ENCODE data around the gene ZDBF2. TPM values are rescaled to one million over a fixed set of nuclear protein-coding genes. Genes with fewer than 3 reads are reported as not detected.
"Not testable (repeated sequence)": the region's sequence is repeated elsewhere in the genome, so short reads cannot be mapped to it uniquely, and the experiment has no call there.

ZDBF2 gene
- total RNA-seq, 1 experiment from 2014 or later = 5.3 TPM

DNA sequence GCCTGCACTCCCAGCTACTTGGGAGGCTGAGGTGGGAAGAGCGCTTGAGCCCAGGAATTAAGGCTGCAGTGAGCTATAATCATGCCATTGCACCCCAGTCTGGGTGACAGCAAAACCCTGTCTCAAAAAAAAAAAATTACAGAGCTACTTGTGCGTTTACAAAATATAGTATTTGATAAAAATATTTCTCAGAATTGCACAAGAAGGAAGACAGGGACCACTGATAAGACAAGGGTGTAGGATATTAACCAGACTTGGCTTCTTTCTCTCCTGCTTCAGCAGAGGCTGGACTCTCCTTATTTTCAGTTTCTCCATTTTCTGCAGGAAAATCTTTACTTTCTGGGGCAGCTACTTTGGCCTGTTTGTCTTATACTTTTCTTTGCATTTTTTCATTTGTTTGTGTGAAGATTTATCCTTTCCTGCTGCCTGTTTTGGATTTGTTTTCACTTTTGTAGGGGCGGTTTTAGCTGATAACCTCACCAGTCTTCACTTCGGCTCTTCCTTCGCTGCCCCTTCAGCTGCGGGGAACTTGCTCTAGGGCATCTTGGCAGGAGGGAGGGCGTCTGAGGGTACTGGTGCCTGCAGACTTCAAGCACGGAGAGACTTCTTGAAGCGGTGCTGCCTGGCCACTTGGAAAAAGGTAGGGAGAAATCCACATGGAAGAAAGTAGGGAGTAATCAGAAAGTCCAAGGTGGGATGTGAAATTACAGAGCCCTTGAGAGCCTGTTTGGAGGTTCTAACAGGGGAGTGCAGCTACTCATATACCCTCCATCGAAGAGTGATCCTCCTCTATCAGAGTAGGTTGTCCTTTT is 14.9 kb upstream of the ZDBF2 start:
- no peak for DNase-seq (ENCODE audit: low read depth)

DNA sequence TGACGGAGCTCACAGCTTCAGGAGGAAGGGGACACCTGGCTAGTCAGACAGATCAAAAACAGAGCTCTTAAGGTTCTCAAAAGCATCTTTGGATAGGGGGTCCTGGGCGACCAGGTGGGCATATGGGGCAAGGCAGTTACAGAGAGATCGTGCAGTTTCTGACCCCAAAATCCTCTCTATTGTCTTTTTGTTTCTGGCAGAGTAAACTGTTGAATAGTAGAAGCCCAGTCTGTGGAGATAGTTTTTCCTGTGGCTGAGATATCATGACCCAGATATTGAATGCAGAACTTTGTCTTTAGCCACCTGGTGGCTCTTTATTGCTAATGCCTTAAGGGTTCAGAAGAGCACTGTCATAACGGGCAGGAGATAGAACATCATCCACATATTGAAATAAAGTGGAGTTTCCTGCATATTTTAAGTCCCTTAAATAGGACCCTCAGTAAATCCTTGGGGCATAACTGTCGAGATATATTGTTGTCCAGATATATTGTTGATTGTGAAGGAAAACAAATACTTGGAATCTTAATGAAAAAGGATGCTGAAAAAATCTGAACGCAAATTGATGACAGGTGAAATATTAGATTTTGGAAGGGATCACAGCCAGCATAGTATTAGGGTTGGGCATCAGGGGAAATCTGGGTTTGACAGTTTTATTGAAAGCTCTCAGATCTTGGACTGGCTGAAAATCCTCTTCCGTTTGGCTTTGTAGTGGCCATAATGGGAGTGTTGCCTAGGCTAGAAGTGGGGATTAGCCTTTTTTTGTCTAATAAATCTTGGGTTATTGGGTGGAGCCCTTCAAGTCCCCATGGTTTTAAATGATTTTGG is 14.1 kb upstream of the ZDBF2 start:
- DNase-seq (ENCODE audit: low read depth) = peak; percentile 56

DNA sequence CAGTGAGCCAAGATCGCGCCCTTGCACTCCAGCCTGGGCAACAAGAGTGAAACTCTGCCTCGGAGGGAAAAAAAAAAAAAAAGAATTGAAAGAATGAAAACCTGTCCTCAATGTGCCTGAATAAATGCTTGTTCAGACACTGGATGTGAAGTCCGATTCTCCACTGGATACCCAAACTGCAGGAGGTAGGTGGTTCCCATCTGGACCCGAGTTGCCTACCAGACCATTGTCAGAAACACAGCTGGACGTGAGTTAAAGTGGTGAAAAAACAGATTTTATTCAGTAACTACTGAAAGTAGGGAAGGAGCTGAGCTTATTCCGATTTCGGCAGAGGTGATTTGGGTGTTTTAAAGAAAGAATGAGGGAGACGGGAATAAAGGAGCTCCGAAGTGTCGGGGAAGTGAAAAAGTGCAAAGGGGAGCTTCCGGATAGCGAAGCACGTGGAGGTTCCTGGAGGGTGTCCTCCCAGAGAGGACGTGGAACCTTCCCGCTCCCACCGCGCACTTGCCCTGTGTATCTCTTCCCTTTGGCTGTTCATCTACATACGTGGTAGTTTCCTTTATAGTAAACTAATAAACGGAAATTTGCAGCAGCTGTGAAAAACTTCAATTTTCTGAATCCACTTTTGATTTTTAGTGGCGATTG is 10.4 kb upstream of the ZDBF2 start:
- no peak for DNase-seq (ENCODE audit: low read depth)

DNA sequence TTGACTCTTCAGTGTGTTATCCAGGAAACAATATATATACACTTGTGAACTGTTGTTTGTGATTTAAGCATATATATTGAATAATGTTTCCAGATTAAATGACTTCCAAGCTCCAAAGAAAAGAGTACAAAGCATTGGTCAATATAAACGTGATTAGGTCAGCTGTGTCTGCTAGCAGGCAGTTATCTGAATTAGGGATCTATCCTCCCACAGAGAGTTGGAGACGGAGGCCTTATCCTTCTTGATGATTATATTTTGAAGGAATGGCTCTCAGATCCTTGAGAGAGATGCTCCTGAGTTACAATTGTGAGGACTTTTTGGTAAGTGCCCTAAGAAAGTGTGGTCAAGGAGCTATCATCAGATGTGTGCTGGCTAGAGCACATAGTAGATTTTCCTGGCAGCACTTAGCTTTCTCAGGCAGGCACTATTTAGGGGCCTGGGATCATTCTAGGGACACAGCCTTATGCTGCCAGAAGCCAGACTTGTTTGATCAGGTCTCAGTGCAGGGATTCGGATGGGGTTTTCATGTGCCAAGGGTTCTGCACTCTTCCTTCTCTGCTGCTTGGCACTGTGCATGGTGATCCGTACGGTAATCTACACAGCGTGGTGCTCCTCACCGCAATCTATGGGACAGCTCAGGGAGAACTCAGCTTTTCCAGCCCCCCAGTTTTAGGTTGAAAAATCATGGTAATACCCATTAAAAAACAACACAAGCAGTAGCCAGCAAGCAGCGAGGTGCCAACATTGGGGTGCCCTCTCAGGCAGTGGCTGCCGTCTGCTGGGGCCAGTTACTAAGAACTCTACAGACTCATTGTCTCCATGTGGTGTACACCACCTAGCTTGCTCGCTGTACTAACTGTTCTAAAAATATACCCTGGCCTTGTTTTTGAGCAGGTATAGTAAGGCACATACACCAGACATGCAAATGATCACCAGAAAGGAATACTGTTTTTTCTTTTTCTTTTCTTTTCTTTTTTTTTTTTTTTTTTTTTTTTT is 8.0 kb upstream of the ZDBF2 start:
- no peak for DNase-seq (ENCODE audit: low read depth)

DNA sequence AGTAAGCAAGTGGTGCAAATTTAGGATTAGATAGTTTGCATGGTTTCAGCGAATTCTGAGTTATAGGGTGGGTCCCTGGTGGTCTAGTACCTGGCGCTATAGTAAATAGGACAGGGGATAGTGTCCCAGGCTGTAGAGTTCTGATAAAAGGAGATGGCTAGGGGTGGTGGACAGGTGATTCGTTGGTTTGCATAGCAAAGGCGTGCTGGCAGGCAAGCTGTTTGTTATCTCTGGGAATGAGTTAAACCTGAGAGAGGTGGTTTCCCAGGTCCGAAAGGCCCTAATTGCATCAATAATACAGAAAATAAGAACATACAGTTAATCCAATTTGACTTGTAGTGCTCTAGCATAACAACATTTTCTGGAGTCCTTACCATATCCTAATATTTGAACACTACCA is 6.9 kb upstream of the ZDBF2 start:
- DNase-seq (ENCODE audit: low read depth) = no peak

GRCh38 chr2:206271065-206271464 is 3.4 kb upstream of the ZDBF2 start:
- no peak for DNase-seq (ENCODE audit: low read depth)

GRCh38 chr2:206273905-206274304 is 558 bp upstream of the ZDBF2 start:
- DNase-seq (ENCODE audit: low read depth) = no peak

GRCh38 chr2:206275312-206276055 is 1.0 kb downstream of the ZDBF2 start:
- DNase-seq (ENCODE audit: low read depth) = peak; percentile 13

GRCh38 chr2:206276169-206276942 is 1.9 kb downstream of the ZDBF2 start:
- no peak for DNase-seq (ENCODE audit: low read depth)

GRCh38 chr2:206277503-206277902 is 3.0 kb downstream of the ZDBF2 start:
- DNase-seq (ENCODE audit: low read depth) = no peak

DNA sequence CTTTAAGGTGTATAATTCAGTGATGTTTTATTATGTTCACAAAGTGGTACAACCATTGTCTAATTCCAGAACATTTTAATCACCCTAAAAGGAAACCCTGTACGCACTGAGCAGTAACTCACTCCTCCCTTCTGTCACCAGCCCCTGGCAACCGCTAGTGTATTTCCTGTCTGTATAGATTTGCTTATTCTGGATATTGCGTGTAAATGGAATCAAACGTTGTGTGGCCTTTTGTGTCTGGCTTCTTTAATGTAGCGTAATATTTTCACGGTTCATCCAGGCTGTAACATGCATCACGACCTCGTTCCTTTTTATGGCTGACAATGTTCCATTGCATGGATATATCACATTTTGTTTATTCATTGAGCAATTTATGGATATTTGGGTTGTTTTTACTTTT is 8.3 kb downstream of the ZDBF2 start:
- no peak for DNase-seq (ENCODE audit: low read depth)

- no peak for DNase-seq (ENCODE audit: low read depth)
Observed at GRCh38 chr2:206287197-206287596, 12.7 kb downstream of the ZDBF2 start.

DNA sequence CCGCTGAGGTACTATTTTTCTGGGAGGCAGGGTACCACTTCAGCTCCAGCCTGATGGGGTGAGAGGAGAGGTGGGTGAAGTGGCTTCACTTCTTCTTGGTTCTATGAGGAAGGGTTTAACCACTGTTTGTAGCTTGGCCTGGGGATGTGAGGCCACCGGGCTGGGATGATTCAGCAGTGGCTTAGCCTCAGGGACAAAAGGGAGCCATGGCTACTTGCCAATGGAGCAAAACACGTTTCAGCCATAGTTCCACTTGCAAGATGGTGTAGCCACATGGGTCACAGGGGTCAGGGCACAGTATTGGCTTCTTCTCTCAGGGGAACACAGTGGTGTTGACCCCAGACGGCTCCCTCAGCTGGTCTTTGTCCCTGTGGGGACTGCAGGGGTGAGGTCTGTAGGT is 14.9 kb downstream of the ZDBF2 start:
- peak; percentile 30 for DNase-seq (ENCODE audit: low read depth)

DNA sequence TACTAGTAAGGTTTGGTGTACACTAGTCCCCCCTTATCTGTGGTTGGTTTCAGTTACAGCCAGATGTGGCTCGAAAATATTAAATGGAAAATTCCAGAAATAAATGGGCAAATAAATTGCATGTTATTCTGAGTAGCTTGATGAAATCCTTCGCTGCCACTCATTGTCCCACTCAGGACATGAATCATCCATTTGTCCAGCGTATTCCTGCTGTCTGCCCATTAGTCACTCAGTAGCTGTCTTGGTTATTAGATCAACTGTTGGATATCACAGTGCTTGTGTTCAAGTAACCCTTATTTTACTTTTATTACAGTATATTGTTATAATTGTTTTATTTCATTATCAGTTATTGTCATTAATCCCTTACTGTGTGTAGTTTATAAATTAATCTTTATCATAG is 21.7 kb downstream of the ZDBF2 start:
- peak; percentile 81 for DNase-seq (ENCODE audit: low read depth)

GRCh38 chr2:206299608-206300007 is 25.1 kb downstream of the ZDBF2 start:
- not testable (repeated sequence) for DNase-seq (ENCODE audit: low read depth)

DNA sequence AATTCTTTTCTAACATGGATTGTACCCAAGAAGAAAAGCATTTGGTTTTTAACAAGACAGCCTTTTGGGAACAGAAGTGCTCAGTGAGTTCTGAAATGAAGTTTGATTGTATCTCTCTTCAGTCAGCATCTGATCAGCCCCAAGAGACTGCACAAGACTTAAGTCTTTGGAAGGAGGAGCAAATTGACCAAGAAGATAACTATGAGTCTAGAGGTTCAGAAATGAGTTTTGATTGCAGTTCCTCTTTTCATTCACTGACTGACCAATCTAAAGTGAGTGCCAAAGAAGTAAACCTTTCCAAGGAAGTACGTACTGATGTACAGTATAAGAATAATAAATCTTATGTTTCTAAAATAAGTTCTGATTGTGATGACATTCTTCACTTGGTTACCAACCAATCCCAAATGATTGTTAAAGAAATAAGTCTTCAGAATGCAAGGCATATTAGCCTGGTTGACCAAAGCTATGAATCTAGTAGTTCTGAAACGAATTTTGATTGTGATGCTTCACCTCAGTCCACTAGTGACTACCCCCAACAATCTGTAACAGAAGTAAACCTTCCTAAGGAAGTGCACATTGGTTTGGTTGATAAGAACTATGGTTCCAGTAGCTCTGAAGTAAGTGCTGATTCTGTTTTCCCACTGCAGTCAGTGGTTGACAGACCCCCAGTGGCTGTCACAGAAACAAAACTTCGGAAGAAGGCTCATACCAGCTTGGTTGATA is 31.2 kb downstream of the ZDBF2 start:
- DNase-seq (ENCODE audit: low read depth) = no peak

DNA sequence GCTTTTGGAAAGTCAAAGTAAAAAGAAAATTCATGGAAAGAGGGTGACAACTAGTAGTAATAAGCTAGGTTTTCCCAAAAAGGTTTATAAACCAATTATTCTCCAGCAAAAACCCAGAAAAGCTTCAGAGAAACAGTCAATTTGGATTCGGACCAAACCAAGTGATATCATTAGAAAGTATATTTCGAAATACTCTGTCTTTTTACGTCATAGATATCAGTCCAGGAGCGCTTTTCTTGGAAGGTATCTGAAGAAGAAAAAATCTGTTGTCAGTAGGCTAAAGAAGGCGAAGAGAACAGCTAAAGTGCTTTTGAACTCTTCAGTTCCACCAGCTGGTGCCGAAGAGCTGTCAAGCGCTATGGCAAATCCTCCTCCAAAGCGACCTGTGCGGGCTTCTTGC is 36.6 kb downstream of the ZDBF2 start:
- DNase-seq (ENCODE audit: low read depth) = no peak

DNA sequence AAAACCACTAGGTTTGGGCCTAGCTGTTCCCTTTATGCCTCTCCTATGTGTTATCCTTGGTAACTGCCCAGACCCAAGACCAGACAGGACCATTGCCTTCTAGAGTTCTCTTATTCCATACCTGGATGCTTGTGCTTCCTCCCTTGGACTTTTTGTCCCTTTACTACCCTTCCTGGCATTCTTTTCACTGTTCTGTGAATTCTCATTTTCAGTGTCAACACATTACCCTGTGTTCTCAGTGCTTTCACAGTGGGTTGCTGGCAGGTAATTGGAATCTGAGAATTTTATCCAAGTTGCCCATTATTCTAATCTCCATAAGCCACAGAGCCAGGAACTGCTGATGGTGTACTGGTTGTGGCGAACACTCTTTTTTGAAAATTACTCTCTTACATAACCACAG is 41.7 kb downstream of the ZDBF2 start:
- no peak for DNase-seq (ENCODE audit: low read depth)

- DNase-seq (ENCODE audit: low read depth) = no peak
Observed at GRCh38 chr2:206323033-206323432, 48.6 kb downstream of the ZDBF2 start.

All from HT1080 (cell line).